Dermis microvascular lymphatic vessel endothelial cell (primary cell): ENCODE results near the gene NMNAT2. TPM values are rescaled to one million over a fixed set of nuclear protein-coding genes. Genes with fewer than 3 reads are reported as not detected.
A peak's percentile ranks its signal among the peaks of the same experiment; 100 is the strongest.

Experiments
- DNase-seq, 2 donors: peaks; one replicate each; pipeline versions ENCODE4 v3.0.0 to v3.0.0-alpha.2; 2010; ENCODE audit warnings: low read depth in 2 of 2
- total RNA-seq: library from RNA; depleted of rRNA; stranded (reverse); fragments of >200 nt; gene quantifications from 2 replicates; pipeline ENCODE4 v1.2.1, GENCODE V29; 2014

Gene NMNAT2
- total RNA-seq, 1 donor from 2014 or later = 0.51 TPM

GRCh38 chr1:183315991-183316758 is 102.0 kb downstream of the NMNAT2 start:
- no peak for DNase-seq

- DNase-seq = no peak
These were observed 105.1 kb downstream of the NMNAT2 start for GRCh38 chr1:183313063-183313462.

GRCh38 chr1:183310753-183311479 is 107.3 kb downstream of the NMNAT2 start:
- DNase-seq = peak; percentile 80 to 99

- DNase-seq = no peak
These were observed 109.5 kb downstream of the NMNAT2 start for GRCh38 chr1:183308719-183309118.

GRCh38 chr1:183306317-183307042 is 111.7 kb downstream of the NMNAT2 start:
- DNase-seq = peak in 1 of 2 donors; percentile 51

- peak; percentile 88 to 89 for DNase-seq
These were observed 113.6 kb downstream of the NMNAT2 start for GRCh38 chr1:183304440-183305107.

- no peak for DNase-seq
These were observed 114.3 kb downstream of the NMNAT2 start for GRCh38 chr1:183303901-183304300.

DNA sequence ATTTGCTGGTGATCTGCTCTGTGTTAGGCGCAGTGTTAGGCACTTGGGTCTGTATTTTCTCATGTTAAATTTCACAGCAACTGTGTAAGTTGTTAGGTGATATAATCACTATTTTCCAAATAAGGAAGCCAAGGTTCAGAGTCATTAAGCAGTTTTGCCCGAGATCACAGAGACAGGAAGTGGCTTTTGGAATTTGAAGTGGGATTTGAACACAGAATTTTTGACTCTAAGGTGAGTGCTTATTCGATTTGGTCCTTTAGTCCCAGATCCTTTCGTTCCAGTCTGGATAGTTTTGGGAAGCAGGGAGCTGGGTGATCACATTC is 114.9 kb downstream of the NMNAT2 start:
- DNase-seq = no peak

- no peak for DNase-seq
These were observed 115.5 kb downstream of the NMNAT2 start for GRCh38 chr1:183302452-183303322.

DNA sequence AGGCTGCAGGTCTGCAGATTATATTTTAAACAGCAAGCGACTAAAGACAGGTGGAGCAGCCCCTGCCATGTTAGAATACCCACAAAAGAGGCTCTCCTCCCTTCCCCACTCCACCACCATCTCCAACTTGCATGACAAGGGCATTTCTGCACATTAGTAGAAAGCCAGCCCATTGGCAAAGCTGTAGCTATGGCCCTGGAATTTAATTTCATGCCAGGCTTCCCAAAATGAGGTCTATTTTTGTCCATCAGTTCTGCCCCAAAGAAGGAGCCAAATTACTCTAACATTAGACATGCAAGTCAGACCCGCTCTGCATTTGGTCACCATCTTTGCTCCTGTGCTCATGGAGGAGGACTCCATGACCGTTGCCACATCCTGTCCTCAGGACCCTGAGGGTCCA is 116.9 kb downstream of the NMNAT2 start:
- no peak for DNase-seq

- no peak for DNase-seq
These were observed 117.4 kb downstream of the NMNAT2 start for GRCh38 chr1:183300828-183301227.

DNA sequence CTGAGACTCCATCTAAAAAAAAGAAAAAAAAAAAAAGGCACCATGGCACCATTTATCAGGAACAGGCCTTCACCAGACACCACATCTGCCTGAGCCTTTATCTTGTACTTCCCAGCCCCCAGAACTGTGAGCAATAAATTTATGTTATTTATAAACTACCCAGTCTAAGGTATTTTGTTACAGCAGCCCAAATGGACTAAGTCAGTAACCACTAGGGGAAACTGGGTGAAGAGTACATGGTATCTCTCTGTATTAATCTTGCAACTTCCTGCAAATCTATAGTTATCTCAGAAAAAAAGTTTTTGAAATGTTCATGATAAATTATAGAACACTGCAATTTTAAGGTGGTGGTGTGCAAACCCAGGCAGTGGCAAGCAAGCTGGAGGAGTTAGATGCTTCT is 117.8 kb downstream of the NMNAT2 start:
- DNase-seq = no peak

- DNase-seq = no peak
These were observed 121.4 kb downstream of the NMNAT2 start for GRCh38 chr1:183296782-183297181.

GRCh38 chr1:183295521-183295920 is 122.7 kb downstream of the NMNAT2 start:
- DNase-seq = no peak

GRCh38 chr1:183293876-183294275 is 124.3 kb downstream of the NMNAT2 start:
- no peak for DNase-seq

- DNase-seq = no peak
These were observed 124.9 kb downstream of the NMNAT2 start for GRCh38 chr1:183293241-183293640.

- DNase-seq = peak; percentile 72 to 85
These were observed 126.2 kb downstream of the NMNAT2 start for GRCh38 chr1:183291802-183292514.

DNA sequence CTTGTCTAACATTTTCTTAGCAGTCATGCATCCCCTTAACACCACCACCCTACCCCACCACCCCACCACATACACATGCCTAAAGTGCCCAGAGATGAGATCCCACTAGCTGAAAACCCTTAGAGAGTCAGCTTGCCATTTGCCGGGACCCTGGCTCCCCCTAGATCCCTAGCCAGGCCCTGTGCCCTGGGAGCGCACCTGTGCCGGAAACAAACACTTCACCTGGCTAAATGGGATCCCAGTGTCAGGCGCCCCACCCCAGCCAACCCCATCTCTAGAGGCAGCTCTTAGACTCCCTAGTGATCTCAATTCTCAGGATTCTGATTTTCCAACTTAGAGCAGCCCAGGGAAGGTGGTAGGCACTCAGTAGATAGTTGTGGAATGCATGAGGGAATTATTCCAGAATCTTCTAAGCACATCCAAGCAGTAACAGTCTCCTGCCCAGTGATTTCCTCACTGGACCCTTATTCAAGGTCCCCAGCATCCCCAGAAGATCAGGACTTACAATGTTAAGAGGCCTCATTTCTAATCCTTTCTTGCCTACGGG is 126.9 kb downstream of the NMNAT2 start:
- no peak for DNase-seq

GRCh38 chr1:183290628-183291027 is 127.6 kb downstream of the NMNAT2 start:
- DNase-seq = no peak

DNA sequence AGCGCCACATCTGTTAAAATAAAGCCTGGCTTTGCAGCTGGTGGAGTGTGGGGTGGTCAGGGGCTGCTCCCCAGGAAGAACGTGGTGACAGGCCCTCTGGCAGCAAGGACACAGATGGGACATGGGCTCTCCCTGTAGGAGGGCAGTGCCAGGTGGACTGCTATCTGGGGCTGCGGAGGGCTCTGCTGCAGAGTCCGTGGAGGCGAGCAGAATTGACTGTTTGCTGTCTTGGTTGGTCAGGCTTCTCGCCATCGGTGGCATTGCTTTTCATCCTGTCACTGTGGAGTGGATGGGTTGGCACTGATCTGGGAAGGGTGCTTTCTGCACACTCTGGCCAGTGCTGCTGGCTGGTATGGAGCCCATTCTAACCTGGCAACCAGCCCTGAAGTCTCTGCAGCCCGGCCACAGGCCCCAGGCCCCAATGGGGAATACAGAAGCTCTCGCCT is 129.1 kb downstream of the NMNAT2 start:
- no peak for DNase-seq
